ENCODE results near the gene RFPL1. TPM values are rescaled to one million over a fixed set of nuclear protein-coding genes. Genes with fewer than 3 reads are reported as not detected.

Gene RFPL1
- total RNA-seq, 1 donor, result not detected

GRCh38 chr22:29477723-29478318 is 39.4 kb downstream of the RFPL1 start:
- H3K4me3 ChIP-seq (ENCODE audit: low read depth, low read length), result no peak overlapping the region
- no peak for DNase-seq (ENCODE audit: low read depth)
- TF ChIP-seq CTCF (IDR thresholded peaks at IDR 0.05; ENCODE audit: insufficient read depth, low read length), result no peak

- no peak for DNase-seq (ENCODE audit: low read depth)
- TF ChIP-seq CTCF (IDR thresholded peaks at IDR 0.05; ENCODE audit: insufficient read depth, low read length), result no peak
- no peak overlapping the region for H3K4me3 ChIP-seq (ENCODE audit: low read depth, low read length)
Measured at GRCh38 chr22:29478326-29479276, 40.2 kb downstream of the RFPL1 start.

GRCh38 chr22:29479417-29480261 is 41.3 kb downstream of the RFPL1 start, which contains the start of gene NEFH:
Gene NEFH, plus strand, starts transcription at chr22:29480218. Its CDS starts 45 bp downstream, at chr22:29480263.
- H3K4me3 ChIP-seq (ENCODE audit: low read depth, low read length), result peak within 1 kb of the TSS; percentile 52
- no peak for DNase-seq (ENCODE audit: low read depth)
- TF ChIP-seq CTCF (IDR thresholded peaks at IDR 0.05; ENCODE audit: insufficient read depth, low read length), result no peak

GRCh38 chr22:29480262-29480511 is 41.8 kb downstream of the RFPL1 start:
- TF ChIP-seq CTCF (IDR thresholded peaks at IDR 0.05; ENCODE audit: insufficient read depth, low read length), result no peak
- DNase-seq (ENCODE audit: low read depth), result no peak
- peak overlapping the region; percentile 42 for H3K4me3 ChIP-seq (ENCODE audit: low read depth, low read length)

- peak; percentile 50 for DNase-seq (ENCODE audit: low read depth)
- no peak for TF ChIP-seq CTCF (IDR thresholded peaks at IDR 0.05; ENCODE audit: insufficient read depth, low read length)
- H3K4me3 ChIP-seq (ENCODE audit: low read depth, low read length), result peak overlapping the region; percentile 52
Measured at GRCh38 chr22:29480512-29481264, 42.3 kb downstream of the RFPL1 start.

Measured in fibroblast of the aortic adventitia (primary cell).